Measurements from ENCODE around the gene ZBTB32.
"Not testable (repeated sequence)": the region's sequence is repeated elsewhere in the genome, so short reads cannot be mapped to it uniquely, and the experiment has no call there.

ZBTB32 gene

GRCh38 chr19:35721374-35721773 is 17.0 kb downstream of the ZBTB32 start:
- no peak overlapping the region for H3K4me3 ChIP-seq (replicated peaks in 1 of 2; ENCODE audit: low read depth in 2 of 2, low read length in 2 of 2)
- no peak for TF ChIP-seq CTCF (IDR thresholded peaks at IDR 0.05; ENCODE audit: low read depth, low read length)
- DNase-seq (ENCODE audit: low read depth in 2 of 2), result no peak

- no peak overlapping the region for H3K4me3 ChIP-seq (replicated peaks in 1 of 2; ENCODE audit: low read depth in 2 of 2, low read length in 2 of 2)
- no peak for TF ChIP-seq CTCF (IDR thresholded peaks at IDR 0.05; ENCODE audit: low read depth, low read length)
- no peak for DNase-seq (ENCODE audit: low read depth in 2 of 2)
These were observed 18.1 kb downstream of the ZBTB32 start for GRCh38 chr19:35722461-35722860.

GRCh38 chr19:35722897-35723296 is 18.5 kb downstream of the ZBTB32 start:
- no peak for DNase-seq (ENCODE audit: low read depth in 2 of 2)
- TF ChIP-seq CTCF (IDR thresholded peaks at IDR 0.05; ENCODE audit: low read depth, low read length), result no peak
- H3K4me3 ChIP-seq (replicated peaks in 1 of 2; ENCODE audit: low read depth in 2 of 2, low read length in 2 of 2), result no peak overlapping the region

- no peak for DNase-seq (ENCODE audit: low read depth in 2 of 2)
- TF ChIP-seq CTCF (IDR thresholded peaks at IDR 0.05; ENCODE audit: low read depth, low read length), result no peak
- H3K4me3 ChIP-seq (replicated peaks in 1 of 2; ENCODE audit: low read depth in 2 of 2, low read length in 2 of 2), result no peak overlapping the region
These were observed 19.3 kb downstream of the ZBTB32 start for GRCh38 chr19:35723671-35724070.

- not testable (repeated sequence) for H3K4me3 ChIP-seq (replicated peaks in 1 of 2; ENCODE audit: low read depth in 2 of 2, low read length in 2 of 2); DNase-seq (ENCODE audit: low read depth in 2 of 2)
These were observed 19.8 kb downstream of the ZBTB32 start for GRCh38 chr19:35724132-35724531.

- TF ChIP-seq CTCF (IDR thresholded peaks at IDR 0.05; ENCODE audit: low read depth, low read length), result no peak
- H3K4me3 ChIP-seq (replicated peaks in 1 of 2; ENCODE audit: low read depth in 2 of 2, low read length in 2 of 2), result no peak overlapping the region
These were observed 20.2 kb downstream of the ZBTB32 start for GRCh38 chr19:35724560-35724959.

GRCh38 chr19:35725216-35725861 is 21.0 kb downstream of the ZBTB32 start:
- no peak overlapping the region for H3K4me3 ChIP-seq (replicated peaks in 1 of 2; ENCODE audit: low read depth in 2 of 2, low read length in 2 of 2)
- TF ChIP-seq CTCF (IDR thresholded peaks at IDR 0.05; ENCODE audit: low read depth, low read length), result no peak
- no peak for DNase-seq (ENCODE audit: low read depth in 2 of 2)

More at GRCh38 chr19:35724560-35724959, 20.2 kb downstream of the ZBTB32 start:
- no peak for DNase-seq (ENCODE audit: low read depth in 2 of 2)
